ENCODE results near the gene CD276. TPM values are rescaled to one million over a fixed set of nuclear protein-coding genes. Genes with fewer than 3 reads are reported as not detected.

The CD276 gene
- total and polyA plus RNA-seq, 12 donors: 53.4 to 147 (median 84.1) TPM

DNA sequence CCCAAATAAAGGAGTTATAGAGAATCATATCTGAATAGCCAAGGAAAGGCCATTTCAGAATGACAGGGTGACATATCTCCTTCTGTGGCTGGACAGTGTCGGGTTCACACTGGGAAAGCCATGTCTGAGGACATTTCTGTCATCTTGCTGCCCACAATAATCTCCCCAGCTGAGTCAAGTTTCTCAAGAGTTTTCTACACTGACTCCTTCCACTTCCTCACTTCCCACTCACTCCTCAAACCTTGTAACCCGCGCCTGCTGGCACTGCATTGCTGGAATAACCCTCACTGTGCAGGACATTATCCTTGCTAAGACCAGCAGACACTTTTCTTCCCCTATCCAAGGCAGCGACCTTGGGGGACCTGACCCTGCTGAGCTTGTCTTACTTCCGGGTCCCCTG, 74.3 kb downstream of the CD276 start:
- Histone ChIP-seq H3K9me3 (replicated peaks in 1 of 3) (no peaks in the 10 kb centered on the region), H3K4me3 (no peak overlapping the region), H3K27ac (no peak overlapping the region), H3K27me3 (no peaks in the 10 kb centered on the region), H3K36me3 (replicated peaks in 1 of 2) (no peaks in the 10 kb centered on the region), H3K4me1 (replicated peaks in 1 of 2) (no peaks in the 10 kb centered on the region)
- TF ChIP-seq POLR2A (IDR thresholded peaks at IDR 0.05): no peak
- 51 to 62% (median 57%) methylated on average over 5 of the region's 5 CpGs for WGBS, 4 donors
- intact Hi-C loops (cut with DNase I): no loop called here
- no peak for DNase-seq

DNA sequence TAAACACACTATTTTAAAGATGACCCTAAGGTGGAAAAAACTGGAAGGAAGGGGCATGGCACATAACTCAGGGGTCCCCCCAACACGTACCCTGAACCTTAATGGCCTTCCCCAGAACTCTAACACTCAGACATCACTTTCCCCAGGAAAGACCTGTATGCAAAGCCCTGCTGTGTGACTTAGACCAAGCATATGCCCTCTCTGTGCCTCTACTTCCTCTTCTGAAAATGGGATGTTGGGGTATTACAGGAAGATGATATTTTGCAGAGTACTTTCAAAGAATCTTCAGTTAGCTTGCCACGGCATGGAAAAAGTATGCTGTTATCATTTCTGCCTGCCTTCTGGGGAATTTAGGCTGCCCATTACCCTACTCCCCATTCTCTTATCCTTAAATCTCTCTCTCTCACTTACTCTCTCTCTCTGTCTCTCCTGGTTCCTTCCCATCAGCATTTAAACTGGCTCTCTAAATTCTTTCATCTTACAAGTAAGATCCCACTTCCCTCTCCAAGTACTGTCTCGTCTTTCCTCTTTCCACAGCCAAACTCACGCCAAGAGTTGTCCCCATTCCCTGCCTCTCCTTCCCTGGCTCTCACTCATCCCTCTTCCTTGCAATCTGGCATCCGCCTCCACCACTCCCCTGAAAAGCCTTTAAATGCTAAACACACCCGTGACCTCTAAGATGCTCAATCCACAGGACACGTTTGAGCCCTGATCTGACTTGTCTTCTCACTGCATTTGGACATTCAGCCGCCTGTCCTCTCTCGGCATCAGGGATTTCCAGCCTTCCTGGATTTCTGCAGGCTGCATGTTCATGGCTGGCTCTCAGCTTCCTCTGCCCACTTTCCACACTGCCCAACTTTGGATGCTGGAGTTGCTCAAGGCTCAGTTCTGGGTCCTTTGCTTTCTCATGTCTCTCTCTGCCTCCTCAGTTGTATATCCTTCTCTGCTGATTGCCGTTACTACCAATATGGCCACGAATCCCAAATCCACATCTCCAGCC, 76.4 kb downstream of the CD276 start:
- Histone ChIP-seq H3K36me3 (replicated peaks in 1 of 2) (no peaks in the 10 kb centered on the region), H3K9me3 (replicated peaks in 1 of 3) (no peaks in the 10 kb centered on the region), H3K27me3 (no peaks in the 10 kb centered on the region), H3K27ac (no peak overlapping the region), H3K4me3 (no peak overlapping the region), H3K4me1 (replicated peaks in 1 of 2) (no peaks in the 10 kb centered on the region)
- 53 to 57% (median 54%) methylated on average over 11 of the region's 11 CpGs for WGBS, 4 donors
- DNase-seq: no peak
- no peak for TF ChIP-seq POLR2A (IDR thresholded peaks at IDR 0.05)
- TF ChIP-seq, protein P1, sequence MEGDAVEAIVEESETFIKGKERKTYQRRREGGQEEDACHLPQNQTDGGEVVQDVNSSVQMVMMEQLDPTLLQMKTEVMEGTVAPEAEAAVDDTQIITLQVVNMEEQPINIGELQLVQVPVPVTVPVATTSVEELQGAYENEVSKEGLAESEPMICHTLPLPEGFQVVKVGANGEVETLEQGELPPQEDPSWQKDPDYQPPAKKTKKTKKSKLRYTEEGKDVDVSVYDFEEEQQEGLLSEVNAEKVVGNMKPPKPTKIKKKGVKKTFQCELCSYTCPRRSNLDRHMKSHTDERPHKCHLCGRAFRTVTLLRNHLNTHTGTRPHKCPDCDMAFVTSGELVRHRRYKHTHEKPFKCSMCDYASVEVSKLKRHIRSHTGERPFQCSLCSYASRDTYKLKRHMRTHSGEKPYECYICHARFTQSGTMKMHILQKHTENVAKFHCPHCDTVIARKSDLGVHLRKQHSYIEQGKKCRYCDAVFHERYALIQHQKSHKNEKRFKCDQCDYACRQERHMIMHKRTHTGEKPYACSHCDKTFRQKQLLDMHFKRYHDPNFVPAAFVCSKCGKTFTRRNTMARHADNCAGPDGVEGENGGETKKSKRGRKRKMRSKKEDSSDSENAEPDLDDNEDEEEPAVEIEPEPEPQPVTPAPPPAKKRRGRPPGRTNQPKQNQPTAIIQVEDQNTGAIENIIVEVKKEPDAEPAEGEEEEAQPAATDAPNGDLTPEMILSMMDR (IDR thresholded peaks at IDR 0.05): no peak
- intact Hi-C loops (cut with DNase I): no loop called here

DNA sequence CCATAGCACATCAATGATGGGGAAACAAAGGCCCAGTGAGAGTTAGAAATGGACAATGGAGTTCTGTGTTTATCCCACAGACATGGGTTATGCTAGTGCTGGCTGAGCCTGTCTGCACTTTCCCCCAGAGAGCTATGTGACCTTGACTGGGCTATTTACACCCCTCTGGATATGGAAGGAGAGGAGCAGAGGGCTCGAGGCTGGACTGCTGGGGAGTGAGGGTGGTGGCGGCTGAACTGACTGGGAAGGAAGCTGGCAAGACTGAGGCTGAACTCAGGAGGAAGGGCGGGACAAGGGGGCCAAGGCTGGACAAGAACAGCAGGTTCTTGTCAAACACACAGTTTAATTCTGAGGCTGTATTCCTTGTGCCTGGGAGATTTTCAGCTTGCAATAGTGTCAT, 79.7 kb downstream of the CD276 start:
- Histone ChIP-seq H3K9me3 (replicated peaks in 1 of 3) (no peaks in the 10 kb centered on the region), H3K27ac (no peak overlapping the region), H3K27me3 (no peaks in the 10 kb centered on the region), H3K4me1 (replicated peaks in 1 of 2) (no peaks in the 10 kb centered on the region), H3K36me3 (replicated peaks in 1 of 2) (no peaks in the 10 kb centered on the region), H3K4me3 (no peak overlapping the region)
- intact Hi-C loops (cut with DNase I): no loop called here
- 54 to 65% (median 59%) methylated on average over 3 of the region's 3 CpGs for WGBS, 4 donors
- no peak for TF ChIP-seq POLR2A (IDR thresholded peaks at IDR 0.05)
- TF ChIP-seq, protein P1 (IDR thresholded peaks at IDR 0.05): no peak
- no peak for DNase-seq

Other genes with a start within 250 kb of the CD276 start
- gene REC114, start 241.2 kb upstream of the CD276 start, total RNA-seq: not detected
- under 1 TPM in 1 of 3 donors, not detected in 2; 0.40 TPM for gene REC114, start 241.2 kb upstream of the CD276 start, polyA plus RNA-seq
- 100 to 1,000 TPM; 100 to 197 (median 132) TPM for gene NPTN, start 51.0 kb upstream of the CD276 start, total RNA-seq
- 100 to 1,000 TPM in 1 of 3 donors, 10 to 100 TPM in 2; 26.5 to 169 (median 28.7) TPM for gene NPTN, start 51.0 kb upstream of the CD276 start, polyA plus RNA-seq
- gene INSYN1, start 69.0 kb downstream of the CD276 start, total RNA-seq: 1 to 10 TPM; 1.6 to 6.1 (median 3.6) TPM
- 10 to 100 TPM in 2 of 3 donors, under 1 TPM in 1; 0.68 to 19.5 (median 10.3) TPM for gene INSYN1, start 69.0 kb downstream of the CD276 start, polyA plus RNA-seq
- gene TBC1D21, start 189.2 kb downstream of the CD276 start, total RNA-seq: not detected
- gene TBC1D21, start 189.2 kb downstream of the CD276 start, polyA plus RNA-seq: not detected
- 10 to 100 TPM in 4 of 9 donors, 1 to 10 TPM in 5; 5.3 to 31.7 (median 8.5) TPM for gene LOXL1, start 242.1 kb downstream of the CD276 start, total RNA-seq
- gene LOXL1, start 242.1 kb downstream of the CD276 start, polyA plus RNA-seq: 10 to 100 TPM in 2 of 3 donors, 1 to 10 TPM in 1; 8.0 to 58.0 (median 22.5) TPM